Measurements from ENCODE around the gene OSGIN1.

DNA sequence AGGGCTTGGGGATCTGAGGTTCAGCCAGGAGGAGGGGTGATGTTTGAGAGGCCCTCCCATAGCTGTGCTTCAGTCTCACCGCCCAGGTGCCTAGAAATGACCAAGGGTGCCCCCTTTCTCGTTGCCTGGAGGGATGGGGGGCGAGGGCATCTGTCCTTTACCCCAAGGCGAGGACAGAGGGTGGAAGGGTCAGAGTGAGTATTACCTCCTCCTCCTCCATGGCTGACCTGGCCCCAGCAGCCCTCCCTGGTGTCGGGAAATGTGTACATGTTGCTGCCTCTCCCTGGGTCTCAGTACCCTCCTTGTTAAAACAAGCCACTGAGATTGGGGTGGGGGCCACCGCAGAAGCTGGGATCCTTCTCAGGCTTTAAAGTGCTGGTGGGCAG is 17.4 kb downstream of the OSGIN1 start:
- TF ChIP-seq, protein P1, sequence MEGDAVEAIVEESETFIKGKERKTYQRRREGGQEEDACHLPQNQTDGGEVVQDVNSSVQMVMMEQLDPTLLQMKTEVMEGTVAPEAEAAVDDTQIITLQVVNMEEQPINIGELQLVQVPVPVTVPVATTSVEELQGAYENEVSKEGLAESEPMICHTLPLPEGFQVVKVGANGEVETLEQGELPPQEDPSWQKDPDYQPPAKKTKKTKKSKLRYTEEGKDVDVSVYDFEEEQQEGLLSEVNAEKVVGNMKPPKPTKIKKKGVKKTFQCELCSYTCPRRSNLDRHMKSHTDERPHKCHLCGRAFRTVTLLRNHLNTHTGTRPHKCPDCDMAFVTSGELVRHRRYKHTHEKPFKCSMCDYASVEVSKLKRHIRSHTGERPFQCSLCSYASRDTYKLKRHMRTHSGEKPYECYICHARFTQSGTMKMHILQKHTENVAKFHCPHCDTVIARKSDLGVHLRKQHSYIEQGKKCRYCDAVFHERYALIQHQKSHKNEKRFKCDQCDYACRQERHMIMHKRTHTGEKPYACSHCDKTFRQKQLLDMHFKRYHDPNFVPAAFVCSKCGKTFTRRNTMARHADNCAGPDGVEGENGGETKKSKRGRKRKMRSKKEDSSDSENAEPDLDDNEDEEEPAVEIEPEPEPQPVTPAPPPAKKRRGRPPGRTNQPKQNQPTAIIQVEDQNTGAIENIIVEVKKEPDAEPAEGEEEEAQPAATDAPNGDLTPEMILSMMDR (IDR thresholded peaks at IDR 0.05) = no peak
- no peak for TF ChIP-seq POLR2A (IDR thresholded peaks at IDR 0.05)

Data from tibial nerve (tissue), 3 donors.